Measurements from ENCODE around the gene ZNHIT1.

ZNHIT1 gene

GRCh38 chr7:101235522-101235921 is 17.6 kb downstream of the ZNHIT1 start:
- no peak for DNase-seq (ENCODE audit: low read depth, low spot score)
- no peak overlapping the region for H3K4me3 ChIP-seq (ENCODE audit: low read depth, low read length)
- TF ChIP-seq, protein P1, sequence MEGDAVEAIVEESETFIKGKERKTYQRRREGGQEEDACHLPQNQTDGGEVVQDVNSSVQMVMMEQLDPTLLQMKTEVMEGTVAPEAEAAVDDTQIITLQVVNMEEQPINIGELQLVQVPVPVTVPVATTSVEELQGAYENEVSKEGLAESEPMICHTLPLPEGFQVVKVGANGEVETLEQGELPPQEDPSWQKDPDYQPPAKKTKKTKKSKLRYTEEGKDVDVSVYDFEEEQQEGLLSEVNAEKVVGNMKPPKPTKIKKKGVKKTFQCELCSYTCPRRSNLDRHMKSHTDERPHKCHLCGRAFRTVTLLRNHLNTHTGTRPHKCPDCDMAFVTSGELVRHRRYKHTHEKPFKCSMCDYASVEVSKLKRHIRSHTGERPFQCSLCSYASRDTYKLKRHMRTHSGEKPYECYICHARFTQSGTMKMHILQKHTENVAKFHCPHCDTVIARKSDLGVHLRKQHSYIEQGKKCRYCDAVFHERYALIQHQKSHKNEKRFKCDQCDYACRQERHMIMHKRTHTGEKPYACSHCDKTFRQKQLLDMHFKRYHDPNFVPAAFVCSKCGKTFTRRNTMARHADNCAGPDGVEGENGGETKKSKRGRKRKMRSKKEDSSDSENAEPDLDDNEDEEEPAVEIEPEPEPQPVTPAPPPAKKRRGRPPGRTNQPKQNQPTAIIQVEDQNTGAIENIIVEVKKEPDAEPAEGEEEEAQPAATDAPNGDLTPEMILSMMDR (IDR thresholded peaks at IDR 0.05; ENCODE audit: low read depth, low read length), result no peak
- in situ Hi-C loops (cut with HindIII; ENCODE audit: low sequenced_read_pairs), result no loop called here

DNA sequence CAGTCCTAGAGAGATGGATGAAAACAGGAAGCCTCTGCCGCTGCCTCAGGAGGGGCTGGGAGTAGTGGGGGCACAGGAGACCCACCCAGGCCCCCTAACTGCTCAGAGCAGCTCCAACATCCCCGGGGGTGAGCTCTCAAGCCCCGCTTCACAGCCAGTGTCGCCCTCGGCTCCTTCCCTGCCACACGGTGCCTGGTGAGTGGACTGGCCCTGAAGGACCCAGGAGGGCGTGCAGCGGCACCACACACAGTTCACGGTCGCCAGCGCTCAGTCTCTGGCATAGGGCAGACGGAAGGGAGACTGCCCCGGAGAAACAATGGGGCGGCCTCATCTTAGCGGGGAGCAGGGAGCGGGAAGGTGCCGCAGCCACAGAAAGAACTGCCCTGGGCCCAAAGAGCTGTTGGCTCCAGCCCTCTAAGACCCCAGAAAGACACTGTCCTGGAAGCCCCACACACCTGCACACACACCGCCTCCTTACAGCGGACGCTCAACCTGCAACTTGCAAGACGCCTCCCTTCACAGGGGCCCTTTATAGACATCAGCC is 18.4 kb downstream of the ZNHIT1 start:
- no peak for DNase-seq (ENCODE audit: low read depth, low spot score)
- TF ChIP-seq, protein P1 (IDR thresholded peaks at IDR 0.05; ENCODE audit: low read depth, low read length), result no peak
- no peak overlapping the region for H3K4me3 ChIP-seq (ENCODE audit: low read depth, low read length)
- in situ Hi-C loops (cut with HindIII; ENCODE audit: low sequenced_read_pairs), result no loop called here

DNA sequence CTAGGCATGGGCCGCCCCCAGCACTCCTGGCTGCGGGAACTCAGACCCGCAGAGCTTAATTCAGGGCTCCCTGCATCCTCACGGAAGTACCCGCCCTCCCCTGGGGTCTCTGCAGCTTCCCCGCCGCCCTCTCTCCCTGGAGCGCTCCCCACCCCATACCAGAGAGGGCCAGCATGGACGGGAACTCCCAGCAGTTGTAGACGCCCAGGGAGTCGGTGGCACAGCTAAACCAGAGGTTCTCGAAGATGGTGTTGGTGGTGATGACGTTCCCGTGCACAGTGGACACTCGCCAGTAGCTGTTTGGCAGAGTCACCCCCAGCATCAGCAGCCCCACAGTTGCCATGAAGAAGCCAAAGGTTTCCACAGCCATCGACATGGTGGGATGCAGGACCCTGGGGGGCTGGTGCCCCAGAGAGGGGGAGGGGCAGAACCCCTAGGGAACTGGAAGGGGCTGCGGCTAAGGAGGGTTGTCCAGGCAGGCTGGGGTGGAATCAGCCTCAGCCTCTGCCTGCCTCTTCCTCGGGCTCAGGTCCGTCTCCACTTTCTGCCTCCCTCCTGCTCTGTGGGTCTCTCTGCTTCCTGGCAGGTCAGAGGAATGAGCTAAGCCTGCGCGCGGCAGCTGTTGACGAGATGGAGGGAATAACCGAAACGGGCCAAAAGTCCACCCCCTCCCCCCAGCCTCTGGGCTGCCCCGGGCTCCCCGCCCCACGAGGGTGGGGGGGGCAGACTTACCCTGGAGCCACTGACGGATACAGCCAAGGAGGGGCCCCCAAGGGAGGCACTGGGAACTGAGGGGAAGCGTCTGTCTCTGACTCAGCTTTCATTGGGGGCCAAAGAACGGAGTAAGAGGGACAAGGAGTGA is 19.5 kb downstream of the ZNHIT1 start, which contains the start of gene CLDN15:
Gene CLDN15, minus strand, starts transcription at position 597 of the 862 bp plus-strand sequence. Its CDS starts 221 bp downstream, at position 376.
- TF ChIP-seq, protein P1 (IDR thresholded peaks at IDR 0.05; ENCODE audit: low read depth, low read length), result no peak
- H3K4me3 ChIP-seq (ENCODE audit: low read depth, low read length), result no peak within 1 kb of the TSS
- in situ Hi-C loops (cut with HindIII; ENCODE audit: low sequenced_read_pairs), result no loop called here
- peak; percentile 15 for DNase-seq (ENCODE audit: low read depth, low spot score)

- TF ChIP-seq, protein P1 (IDR thresholded peaks at IDR 0.05; ENCODE audit: low read depth, low read length), result no peak
- H3K4me3 ChIP-seq (ENCODE audit: low read depth, low read length), result no peak overlapping the region
- no peak for DNase-seq (ENCODE audit: low read depth, low spot score)
- in situ Hi-C loops (cut with HindIII; ENCODE audit: low sequenced_read_pairs), result no loop called here
These were observed 20.5 kb downstream of the ZNHIT1 start for GRCh38 chr7:101238226-101239182.

- TF ChIP-seq, protein P1 (IDR thresholded peaks at IDR 0.05; ENCODE audit: low read depth, low read length), result no peak
- in situ Hi-C loops (cut with HindIII; ENCODE audit: low sequenced_read_pairs), result no loop called here
- DNase-seq (ENCODE audit: low read depth, low spot score), result no peak
- no peak overlapping the region for H3K4me3 ChIP-seq (ENCODE audit: low read depth, low read length)
These were observed 21.4 kb downstream of the ZNHIT1 start for GRCh38 chr7:101239191-101239950.

DNA sequence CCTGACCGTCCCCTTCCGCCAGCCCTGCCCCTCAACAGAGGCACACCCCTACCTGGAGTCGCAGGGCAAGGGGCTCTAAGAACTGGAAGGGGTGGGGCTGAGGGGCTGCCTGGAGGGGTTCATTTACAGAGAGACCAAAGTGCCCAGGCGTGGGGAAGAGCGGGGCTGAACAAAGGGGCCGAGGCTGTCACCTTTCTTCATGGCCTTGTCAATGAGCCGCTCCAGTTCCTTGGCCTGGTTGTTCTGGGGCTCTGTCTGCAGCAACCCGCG is 21.9 kb downstream of the ZNHIT1 start:
- TF ChIP-seq, protein P1 (IDR thresholded peaks at IDR 0.05; ENCODE audit: low read depth, low read length), result no peak
- DNase-seq (ENCODE audit: low read depth, low spot score), result no peak
- H3K4me3 ChIP-seq (ENCODE audit: low read depth, low read length), result no peak overlapping the region
- in situ Hi-C loops (cut with HindIII; ENCODE audit: low sequenced_read_pairs), result no loop called here

Data from astrocyte of the spinal cord (primary cell).